Adipocyte (in vitro differentiated cells): ENCODE measurements around the gene CRHR2.

Experiments used
- DNase-seq: peaks from one replicate; pipeline ENCODE4 v3.0.0-alpha.2; 2015; ENCODE audit warnings: low read depth
- H3K27me3 ChIP-seq: replicated peaks from 2 replicates; pipeline ENCODE4 v1.7.0; 2013; ENCODE audit warnings: mild to moderate bottlenecking, low read length, moderate library complexity; ENCODE audit not compliant: control insufficient read depth, insufficient read depth
- H3K36me3 ChIP-seq: 2 replicates; pipeline ENCODE4 v1.7.0; 2013; ENCODE audit warnings: low read length, mild to moderate bottlenecking, moderate library complexity; ENCODE audit not compliant: control insufficient read depth, insufficient read depth, severe bottlenecking
- H3K4me1 ChIP-seq: 2 replicates; pipeline ENCODE4 v1.7.0; 2013; ENCODE audit warnings: mild to moderate bottlenecking, low read length, moderate library complexity; ENCODE audit not compliant: control insufficient read depth, insufficient read depth
- H3K4me3 ChIP-seq: 2 replicates; pipeline ENCODE4 v1.7.0; 2013; ENCODE audit warnings: mild to moderate bottlenecking, low read length, moderate library complexity
- H3K9ac ChIP-seq: 2 replicates; pipeline ENCODE4 v1.7.0; 2013; ENCODE audit warnings: mild to moderate bottlenecking, low read length, moderate library complexity
- H3K9me3 ChIP-seq: 2 replicates; pipeline ENCODE4 v1.7.0; 2013; ENCODE audit warnings: mild to moderate bottlenecking, low read length, moderate library complexity; ENCODE audit not compliant: control insufficient read depth

CRHR2 gene

GRCh38 chr7:30706316-30706715 lies 24.1 kb upstream of the CRHR2 start:
- peaks cover 36% of the 10 kb centered on the region for H3K4me1 ChIP-seq
- no peak overlapping the region for H3K4me3 ChIP-seq
- peaks cover 29% of the 10 kb centered on the region for H3K27me3 ChIP-seq
- no peaks in the 10 kb centered on the region for H3K9me3 ChIP-seq
- no peak overlapping the region for H3K9ac ChIP-seq
- DNase-seq = no peak
- no peaks in the 10 kb centered on the region for H3K36me3 ChIP-seq

- Histone ChIP-seq H3K27me3 (peaks cover 36% of the 10 kb centered on the region), H3K4me3 (no peak overlapping the region), H3K9ac (no peak overlapping the region), H3K4me1 (peaks cover 35% of the 10 kb centered on the region), H3K36me3 (no peaks in the 10 kb centered on the region), H3K9me3 (no peaks in the 10 kb centered on the region)
- DNase-seq = no peak
Observed at GRCh38 chr7:30705596-30705995, 23.3 kb upstream of the CRHR2 start.

DNA sequence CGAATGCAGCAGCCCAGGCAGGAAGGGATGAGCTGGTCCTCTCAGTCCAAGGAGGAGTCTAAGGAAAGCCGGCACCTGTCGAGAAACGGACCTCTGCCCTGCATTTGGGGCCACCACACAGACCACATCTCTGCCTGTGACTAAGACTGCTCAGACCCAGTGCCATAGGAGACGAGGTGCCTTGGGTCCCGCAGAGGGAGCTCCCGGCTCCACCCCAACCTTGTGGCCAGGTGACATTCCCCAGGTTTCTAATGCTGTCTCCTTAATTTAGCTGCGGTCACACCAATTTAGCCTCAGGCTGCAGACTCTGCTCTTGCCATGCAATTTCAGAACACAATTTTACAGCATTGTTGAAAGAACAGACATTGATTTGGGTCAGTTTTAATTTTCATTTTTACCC lies 22.8 kb upstream of the CRHR2 start:
- H3K4me3 ChIP-seq = no peak overlapping the region
- no peak overlapping the region for H3K9ac ChIP-seq
- H3K27me3 ChIP-seq = peaks cover 42% of the 10 kb centered on the region

DNA sequence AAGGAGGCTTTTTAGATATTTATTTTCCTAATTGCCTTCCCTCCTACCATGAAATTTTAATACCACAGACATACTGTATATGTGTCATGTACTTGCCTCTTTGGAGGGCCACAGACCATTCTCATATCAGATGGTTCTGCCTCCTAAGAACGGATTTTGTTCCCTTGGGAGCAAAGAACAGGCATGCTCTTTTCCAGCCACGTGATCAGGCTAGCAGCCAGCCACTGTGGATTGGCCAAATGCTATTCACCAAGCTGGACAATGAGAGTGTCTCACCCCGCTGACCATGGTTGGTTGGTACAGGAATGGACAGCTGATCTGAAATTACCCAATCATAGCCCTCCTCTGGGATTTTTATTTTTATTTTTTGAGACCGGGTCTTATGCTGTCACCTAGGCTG lies 21.5 kb upstream of the CRHR2 start:
- no peak for DNase-seq
- H3K4me3 ChIP-seq = no peak overlapping the region
- H3K36me3 ChIP-seq = no peaks in the 10 kb centered on the region
- H3K27me3 ChIP-seq = peaks cover 54% of the 10 kb centered on the region
- peaks cover 17% of the 10 kb centered on the region for H3K4me1 ChIP-seq
- no peak overlapping the region for H3K9ac ChIP-seq
- H3K9me3 ChIP-seq = no peaks in the 10 kb centered on the region

More for the DNA sequence above, 22.8 kb upstream of the CRHR2 start:
- Histone ChIP-seq H3K36me3 (no peaks in the 10 kb centered on the region), H3K4me1 (peaks cover 29% of the 10 kb centered on the region), H3K9me3 (no peaks in the 10 kb centered on the region)
- DNase-seq = no peak

DNA sequence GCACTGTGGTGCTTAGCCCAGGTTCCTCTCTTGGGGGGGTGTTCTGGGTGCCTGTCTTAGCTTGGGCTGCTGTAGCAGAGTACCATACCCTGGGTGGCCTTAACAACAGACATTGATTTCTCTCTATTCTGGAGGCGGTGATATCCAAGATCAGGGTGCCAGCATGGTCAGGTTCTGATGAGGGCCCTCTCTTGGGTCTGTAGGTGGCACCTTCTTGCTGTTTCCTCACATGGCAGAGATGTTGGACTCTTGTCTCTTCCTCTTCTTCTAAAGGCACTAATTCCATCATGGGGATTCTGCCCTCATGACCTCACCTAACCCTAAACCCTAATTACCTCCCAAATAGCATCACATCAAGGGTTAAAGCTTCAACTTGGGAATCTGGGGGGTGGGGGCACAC lies 19.9 kb upstream of the CRHR2 start:
- Histone ChIP-seq H3K9ac (no peak overlapping the region), H3K36me3 (no peaks in the 10 kb centered on the region), H3K4me1 (peaks cover 2% of the 10 kb centered on the region), H3K27me3 (peaks cover 63% of the 10 kb centered on the region), H3K9me3 (no peaks in the 10 kb centered on the region), H3K4me3 (no peak overlapping the region)
- no peak for DNase-seq

DNA sequence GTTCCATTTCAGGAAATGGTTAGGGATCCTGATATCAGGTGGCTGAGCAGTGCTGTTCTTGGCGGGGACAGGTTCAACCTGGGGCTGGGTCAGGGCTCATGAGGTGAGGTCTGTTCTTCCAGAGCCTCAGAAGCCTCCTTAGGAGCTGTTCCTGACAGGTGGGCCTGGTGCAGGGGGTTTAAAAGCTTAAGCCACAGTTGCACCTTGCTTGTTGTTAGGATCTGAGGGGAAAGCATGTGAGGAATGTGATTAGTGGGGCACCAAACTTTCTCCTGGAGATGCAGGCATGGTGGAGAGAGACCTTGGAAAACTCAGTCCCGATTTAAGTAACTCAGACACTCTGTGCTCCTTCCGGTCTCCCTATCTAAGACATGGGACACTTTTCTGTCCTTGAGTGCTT lies 18.7 kb upstream of the CRHR2 start:
- no peak overlapping the region for H3K4me3 ChIP-seq
- H3K9ac ChIP-seq = no peak overlapping the region
- no peaks in the 10 kb centered on the region for H3K9me3 ChIP-seq
- no peaks in the 10 kb centered on the region for H3K4me1 ChIP-seq
- H3K27me3 ChIP-seq = peaks cover 58% of the 10 kb centered on the region
- H3K36me3 ChIP-seq = no peaks in the 10 kb centered on the region
- no peak for DNase-seq

DNA sequence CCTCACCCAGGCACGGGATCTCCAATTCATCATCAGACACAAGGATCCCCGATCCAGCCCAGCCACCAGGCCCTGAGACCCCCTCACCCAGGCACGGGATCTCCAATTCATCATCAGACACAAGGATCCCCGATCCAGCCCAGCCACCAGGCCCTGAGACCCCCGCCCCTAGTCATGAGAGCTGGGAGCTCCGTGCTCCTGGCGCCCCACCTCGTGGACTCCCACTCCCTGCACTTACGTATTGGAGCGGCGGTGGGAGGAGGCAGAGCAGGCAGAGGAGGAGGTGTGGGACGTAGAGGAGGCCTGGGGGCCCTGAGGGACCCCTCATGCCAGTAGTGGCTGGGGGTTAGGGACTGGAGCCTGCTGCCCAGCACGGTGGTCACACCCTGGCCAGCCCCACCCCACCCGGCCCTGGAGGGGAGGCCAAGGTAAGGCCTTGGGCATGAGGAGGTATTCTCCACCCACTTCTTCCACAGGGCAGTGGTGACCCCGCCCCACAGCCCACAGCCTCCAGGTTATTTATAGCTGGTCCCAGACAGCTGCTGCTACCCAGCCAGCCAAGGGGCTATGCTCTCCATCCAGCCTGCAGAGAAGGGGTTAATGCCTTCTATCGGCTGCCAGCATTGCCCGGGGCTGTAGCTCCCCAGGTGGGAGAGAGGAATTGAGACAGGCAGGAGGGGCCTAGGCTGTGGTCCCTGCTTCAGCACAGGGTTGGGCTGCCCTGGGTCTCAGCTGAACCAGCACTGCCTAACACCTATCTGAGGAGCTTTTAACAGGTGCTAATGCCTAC lies 17.6 kb upstream of the CRHR2 start:
- peaks cover 55% of the 10 kb centered on the region for H3K27me3 ChIP-seq
- no peaks in the 10 kb centered on the region for H3K9me3 ChIP-seq
- no peak for DNase-seq
- H3K9ac ChIP-seq = no peak overlapping the region
- no peak overlapping the region for H3K4me3 ChIP-seq
- H3K4me1 ChIP-seq = no peaks in the 10 kb centered on the region
- no peaks in the 10 kb centered on the region for H3K36me3 ChIP-seq

DNA sequence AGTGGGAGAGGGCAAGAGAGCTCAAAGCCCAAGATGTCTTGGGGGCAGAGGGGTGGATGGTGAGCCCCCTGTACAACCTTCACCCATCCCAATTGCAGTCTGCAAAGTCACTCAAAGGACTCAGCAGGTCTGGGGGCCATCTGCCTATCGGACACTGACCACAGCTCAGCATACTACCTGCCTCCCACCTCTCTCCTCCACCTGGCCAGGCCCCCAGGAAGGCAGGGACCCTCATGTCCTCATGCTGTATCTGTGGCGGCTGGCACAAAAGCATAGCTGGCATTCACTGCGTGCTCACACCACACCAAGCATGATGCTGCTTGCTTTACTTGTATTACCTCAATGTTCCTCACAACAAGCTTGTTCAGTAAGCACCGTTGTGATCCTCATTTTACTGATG lies 16.2 kb upstream of the CRHR2 start:
- Histone ChIP-seq H3K9ac (no peak overlapping the region), H3K4me1 (no peaks in the 10 kb centered on the region), H3K4me3 (no peak overlapping the region), H3K27me3 (peaks cover 59% of the 10 kb centered on the region), H3K9me3 (no peaks in the 10 kb centered on the region), H3K36me3 (no peaks in the 10 kb centered on the region)
- DNase-seq = no peak

GRCh38 chr7:30697719-30698460 lies 15.6 kb upstream of the CRHR2 start:
- Histone ChIP-seq H3K9me3 (no peaks in the 10 kb centered on the region), H3K9ac (no peak overlapping the region), H3K36me3 (no peaks in the 10 kb centered on the region), H3K27me3 (peaks cover 58% of the 10 kb centered on the region), H3K4me1 (no peaks in the 10 kb centered on the region), H3K4me3 (no peak overlapping the region)
- no peak for DNase-seq

DNA sequence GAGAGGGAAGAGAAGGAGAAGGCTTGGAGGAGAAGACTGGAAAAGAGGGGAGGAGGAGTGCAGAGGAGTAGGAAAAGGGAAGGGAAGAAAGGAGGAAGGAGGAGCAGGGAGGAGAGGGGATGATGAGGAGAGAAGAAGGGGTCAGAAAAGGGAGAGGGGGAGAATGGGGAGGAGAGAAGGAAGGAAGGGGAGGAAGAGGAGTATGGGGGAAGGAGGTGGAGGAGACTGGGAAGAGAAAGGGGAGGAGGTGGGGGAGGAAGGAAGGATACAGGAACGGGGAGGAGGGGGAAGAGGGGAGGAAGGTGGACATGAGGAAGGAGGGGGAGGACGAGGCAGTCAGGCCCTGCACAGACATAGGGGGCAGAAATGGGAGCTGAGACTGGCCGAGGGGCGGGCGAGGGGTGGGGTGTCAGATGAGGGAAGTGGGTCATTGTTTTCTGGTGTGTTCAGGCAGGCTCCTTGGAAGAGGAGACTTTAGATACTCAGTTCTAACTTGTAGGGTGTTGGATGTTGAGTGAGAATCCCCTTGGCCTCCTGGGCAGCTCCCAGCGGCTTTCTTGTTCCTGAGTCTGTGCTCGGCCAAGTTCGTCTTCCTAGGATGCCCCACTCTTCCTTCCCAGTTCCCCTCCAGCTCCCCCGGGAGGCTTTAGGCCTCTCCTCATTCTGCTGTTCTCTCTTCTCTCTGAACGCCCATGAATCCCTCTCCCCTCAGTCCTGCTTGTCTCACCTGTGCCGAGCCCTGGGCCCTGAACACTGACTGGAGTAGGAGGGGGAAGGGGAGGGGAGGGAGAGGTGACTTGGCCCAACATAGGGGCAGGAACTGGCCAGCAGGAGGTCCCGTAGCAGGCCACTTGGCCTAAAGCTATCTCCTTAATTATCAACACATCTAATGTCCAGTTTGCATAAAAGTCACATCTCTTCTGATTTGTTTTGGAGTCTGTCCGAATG lies 12.8 kb upstream of the CRHR2 start:
- DNase-seq = no peak
- H3K9ac ChIP-seq = no peak overlapping the region
- H3K4me3 ChIP-seq = no peak overlapping the region
- H3K36me3 ChIP-seq = no peaks in the 10 kb centered on the region
- H3K9me3 ChIP-seq = no peaks in the 10 kb centered on the region
- H3K4me1 ChIP-seq = no peaks in the 10 kb centered on the region
- H3K27me3 ChIP-seq = peaks cover 63% of the 10 kb centered on the region

DNA sequence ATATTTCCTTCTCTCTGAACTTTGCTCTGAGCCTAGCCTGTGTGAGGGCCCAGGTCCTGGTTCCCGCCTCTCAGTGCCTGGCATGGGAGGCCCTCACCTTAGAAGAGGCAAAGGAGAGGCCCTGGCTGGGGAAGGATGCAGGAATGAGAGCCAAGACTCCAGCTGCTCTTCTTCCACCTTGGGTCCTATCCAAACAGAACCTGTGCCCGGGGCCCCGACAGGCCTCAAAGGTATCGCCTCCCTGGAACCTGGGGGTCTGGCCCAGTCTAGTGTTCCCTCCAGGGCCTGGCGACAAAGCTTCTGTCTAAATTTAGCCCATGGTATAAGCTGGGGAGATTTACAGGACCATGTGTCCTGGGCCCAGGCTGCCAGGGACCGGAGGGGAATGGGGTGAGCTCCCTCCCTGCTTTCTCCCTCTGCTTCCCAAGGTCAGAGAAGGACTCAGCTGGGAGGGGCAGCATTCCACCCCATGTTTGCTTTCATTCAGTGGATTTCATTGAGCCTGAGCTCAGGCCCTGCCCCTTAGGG lies 12.0 kb upstream of the CRHR2 start:
- DNase-seq = no peak
- Histone ChIP-seq H3K9me3 (no peaks in the 10 kb centered on the region), H3K36me3 (no peaks in the 10 kb centered on the region), H3K27me3 (peaks cover 63% of the 10 kb centered on the region), H3K4me3 (no peak overlapping the region), H3K4me1 (no peaks in the 10 kb centered on the region), H3K9ac (no peak overlapping the region)
